ENCODE results near the gene DGKH.

DGKH gene

DNA sequence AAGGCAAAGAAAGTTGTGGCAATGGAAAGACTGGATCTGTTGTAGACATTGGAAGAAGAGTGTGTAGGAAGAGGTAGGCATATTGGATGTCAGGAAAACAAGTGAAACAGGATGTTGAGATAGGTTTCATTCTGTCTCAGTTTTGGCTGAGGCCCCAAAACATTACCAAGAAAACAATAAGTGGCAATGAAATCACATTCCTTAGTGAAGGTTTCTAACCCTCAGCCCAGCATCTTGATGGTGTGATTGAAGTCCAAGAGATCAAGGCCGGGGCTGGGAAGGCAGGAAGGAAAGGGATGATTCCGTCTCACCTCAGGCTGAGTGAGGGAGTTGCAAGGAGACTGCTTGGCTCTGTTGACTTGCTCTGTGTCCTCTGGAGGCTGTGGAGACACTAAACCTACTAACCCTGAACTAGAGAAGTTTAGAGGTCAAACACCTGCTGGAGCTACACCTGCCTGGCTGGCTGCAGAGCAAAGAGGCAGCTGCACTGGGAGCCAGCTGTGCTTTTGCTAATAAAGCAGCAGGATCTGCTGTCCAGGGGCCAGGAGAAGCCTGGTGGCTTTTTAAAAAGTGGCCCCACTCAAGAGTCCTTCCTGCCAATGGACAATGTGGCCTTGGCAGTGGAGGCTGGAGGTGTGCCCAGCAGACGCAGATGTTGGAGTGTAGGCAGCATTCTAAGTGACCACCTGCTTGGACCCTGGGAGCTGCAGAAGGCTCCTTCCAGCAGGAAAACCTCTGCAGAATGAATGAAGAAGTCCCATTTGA is 53.6 kb downstream of the DGKH start:
- no peak for DNase-seq (ENCODE audit: low read depth, low spot score)
- POLR2A ChIA-PET: no interaction called here
- no peak for TF ChIP-seq CTCF (IDR thresholded peaks at IDR 0.05; ENCODE audit: insufficient read depth, low read length, missing control alignments)
- CTCF ChIA-PET: interaction anchor here (0.6 to 2.8 kb wide), 4 partner anchors 434 to 717 kb away, joined by 3 to 7 read pairs (median 4); no protein-coding TSS in a partner anchor
- no peak overlapping the region for H3K4me3 ChIP-seq (ENCODE audit: low read depth, low read length)

- no peak overlapping the region for H3K4me3 ChIP-seq (ENCODE audit: low read depth, low read length)
- CTCF ChIA-PET: interaction anchor here (0.6 to 11.9 kb wide), 4 partner anchors 436 to 718 kb away, joined by 3 to 182 read pairs (median 5); no protein-coding TSS in a partner anchor
- POLR2A ChIA-PET: no interaction called here
- no peak for DNase-seq (ENCODE audit: low read depth, low spot score)
- TF ChIP-seq CTCF (IDR thresholded peaks at IDR 0.05; ENCODE audit: insufficient read depth, low read length, missing control alignments): no peak
These were observed 54.8 kb downstream of the DGKH start for GRCh38 chr13:42102961-42103865.

DNA sequence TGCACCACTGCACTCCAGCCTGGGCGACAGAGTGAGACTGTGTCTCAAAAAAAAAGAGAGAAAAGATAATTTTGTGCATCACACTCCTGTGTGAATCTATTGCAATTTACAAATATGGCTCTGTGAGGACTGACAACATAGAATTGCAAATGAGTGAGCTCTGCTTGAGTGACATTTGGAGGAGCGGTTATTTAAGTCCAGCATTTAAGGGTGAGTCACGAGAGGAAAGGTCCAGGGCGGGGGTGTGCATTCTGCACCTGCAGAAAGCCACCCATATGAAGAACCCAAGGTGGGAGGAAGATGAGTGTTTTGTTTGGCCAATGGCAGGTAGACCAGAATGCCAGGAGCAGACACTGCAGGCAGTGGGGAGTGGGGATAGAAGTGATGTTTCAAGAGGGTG is 58.5 kb downstream of the DGKH start:
- DNase-seq (ENCODE audit: low read depth, low spot score): no peak
- no peak overlapping the region for H3K4me3 ChIP-seq (ENCODE audit: low read depth, low read length)
- ChIA-PET POLR2A (no interaction called here), CTCF (interaction anchor here (11.9 kb wide), 1 partner anchor 440 kb away, joined by 182 read pairs; no protein-coding TSS in a partner anchor)
- no peak for TF ChIP-seq CTCF (IDR thresholded peaks at IDR 0.05; ENCODE audit: insufficient read depth, low read length, missing control alignments)

DNA sequence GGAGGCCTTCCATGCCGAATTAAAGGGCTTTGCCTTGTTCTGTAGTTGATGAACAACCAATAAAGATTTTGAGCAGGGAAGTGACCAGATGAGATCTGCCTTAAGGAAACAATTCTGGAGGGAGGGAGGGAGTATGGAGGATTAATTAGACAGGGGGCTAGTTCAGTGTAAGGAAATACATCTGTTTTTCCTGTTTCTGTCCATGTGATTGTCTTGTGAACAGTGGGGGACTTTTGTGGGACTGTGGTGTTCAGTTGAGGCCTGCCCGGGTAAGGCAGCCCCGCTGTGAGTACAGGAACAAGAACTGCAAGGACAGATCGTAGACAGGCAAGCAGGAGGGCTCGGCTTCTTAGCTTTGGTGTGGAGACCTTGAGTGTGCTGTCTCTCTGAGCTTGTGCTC is 59.0 kb downstream of the DGKH start:
- no peak overlapping the region for H3K4me3 ChIP-seq (ENCODE audit: low read depth, low read length)
- no peak for TF ChIP-seq CTCF (IDR thresholded peaks at IDR 0.05; ENCODE audit: insufficient read depth, low read length, missing control alignments)
- ChIA-PET POLR2A (no interaction called here), CTCF (interaction anchor here (0.5 to 11.9 kb wide), 2 partner anchors 440 to 1140 kb away, joined by 3 to 182 read pairs; no protein-coding TSS in a partner anchor)
- DNase-seq (ENCODE audit: low read depth, low spot score): no peak

- ChIA-PET POLR2A (no interaction called here), CTCF (interaction anchor here (0.5 to 11.9 kb wide), 4 partner anchors 430 to 1140 kb away, joined by 3 to 182 read pairs (median 3); no protein-coding TSS in a partner anchor)
- DNase-seq (ENCODE audit: low read depth, low spot score): no peak
- TF ChIP-seq CTCF (IDR thresholded peaks at IDR 0.05; ENCODE audit: insufficient read depth, low read length, missing control alignments): no peak
- H3K4me3 ChIP-seq (ENCODE audit: low read depth, low read length): no peak overlapping the region
These were observed 59.8 kb downstream of the DGKH start for GRCh38 chr13:42108217-42108616.

GRCh38 chr13:42109957-42110356 is 61.5 kb downstream of the DGKH start:
- CTCF ChIA-PET: interaction anchor here (0.5 to 11.9 kb wide), 12 partner anchors 10 to 733 kb away, joined by 3 to 182 read pairs (median 4); partner anchors contain the start of gene DGKH
- POLR2A ChIA-PET: no interaction called here
- no peak overlapping the region for H3K4me3 ChIP-seq (ENCODE audit: low read depth, low read length)
- DNase-seq (ENCODE audit: low read depth, low spot score): no peak
- TF ChIP-seq CTCF (IDR thresholded peaks at IDR 0.05; ENCODE audit: insufficient read depth, low read length, missing control alignments): no peak
